Astrocyte (in vitro differentiated cells and primary cell): ENCODE measurements around the gene PLGRKT. TPM values are rescaled to one million over a fixed set of nuclear protein-coding genes. Genes with fewer than 3 reads are reported as not detected.

Source experiments
- DNase-seq: peaks from one replicate; pipeline ENCODE4 v3.0.0-alpha.2; 2010; ENCODE audit warnings: low read depth
- FAIRE-seq: peaks from 2 replicates; lab custom pipeline; 2011; peaks lifted over from hg19 to GRCh38; lab: Jason Lieb, UNC
- H2AFZ ChIP-seq: 2 replicates; pipeline ENCODE4 v1.6.0; 2012; ENCODE audit warnings: low read depth, low read length, inconsistent platforms
- H3K27ac ChIP-seq: 2 replicates; pipeline ENCODE4 v1.5.1; 2011; ENCODE audit warnings: low read depth, low read length, inconsistent platforms
- H3K27me3 ChIP-seq: 2 replicates; pipeline ENCODE4 v1.6.0; 2011; ENCODE audit warnings: low read length, inconsistent platforms; ENCODE audit not compliant: insufficient read depth
- H3K36me3 ChIP-seq: 2 replicates; pipeline ENCODE4 v1.5.1; 2011; ENCODE audit warnings: low read length, inconsistent platforms; ENCODE audit not compliant: insufficient read depth
- H3K4me1 ChIP-seq: 2 replicates; pipeline ENCODE4 v1.5.1; 2011; ENCODE audit warnings: low read length, inconsistent platforms; ENCODE audit not compliant: insufficient read depth
- H3K4me2 ChIP-seq: 2 replicates; pipeline ENCODE4 v1.6.0; 2012; ENCODE audit warnings: low read length, inconsistent platforms
- H3K4me3 ChIP-seq: 2 replicates; pipeline ENCODE4 v1.5.1; 2011; ENCODE audit warnings: low read depth, mild to moderate bottlenecking, low read length, inconsistent platforms; ENCODE audit not compliant: insufficient read depth
- H3K79me2 ChIP-seq: 2 replicates; pipeline ENCODE4 v1.6.0; 2012; ENCODE audit warnings: mild to moderate bottlenecking, low read length, inconsistent platforms; ENCODE audit not compliant: insufficient read depth
- H3K9ac ChIP-seq: 2 replicates; pipeline ENCODE4 v1.6.0; 2012; ENCODE audit warnings: mild to moderate bottlenecking, low read length, inconsistent platforms
- H3K9me3 ChIP-seq: 2 replicates; pipeline ENCODE4 v1.5.1; 2012; ENCODE audit warnings: low read depth, mild to moderate bottlenecking, low read length, inconsistent platforms; ENCODE audit not compliant: insufficient read depth
- H4K20me1 ChIP-seq: 2 replicates; pipeline ENCODE4 v1.6.0; 2012; ENCODE audit warnings: low read length, inconsistent platforms; ENCODE audit not compliant: insufficient read depth
- H3K27ac Mint-ChIP-seq: one replicate; pipeline ENCODE4 v1.8.0; 2021; ENCODE audit warnings: mild to moderate bottlenecking, mixed read lengths; ENCODE audit not compliant: unreplicated experiment
- H3K27me3 Mint-ChIP-seq: one replicate; pipeline ENCODE4 v1.8.0; 2021; ENCODE audit warnings: low read depth, mixed read lengths; ENCODE audit not compliant: unreplicated experiment
- H3K36me3 Mint-ChIP-seq: one replicate; pipeline ENCODE4 v1.8.0; 2021; ENCODE audit warnings: low read depth, mixed read lengths; ENCODE audit not compliant: unreplicated experiment
- H3K4me1 Mint-ChIP-seq: one replicate; pipeline ENCODE4 v1.8.0; 2021; ENCODE audit warnings: low read depth, mixed read lengths; ENCODE audit not compliant: unreplicated experiment
- H3K4me3 Mint-ChIP-seq: one replicate; pipeline ENCODE4 v1.8.0; 2021; ENCODE audit warnings: mild to moderate bottlenecking, moderate library complexity, mixed read lengths; ENCODE audit not compliant: unreplicated experiment
- H3K9me3 Mint-ChIP-seq: one replicate; pipeline ENCODE4 v1.8.0; 2021; ENCODE audit warnings: mild to moderate bottlenecking, mixed read lengths; ENCODE audit not compliant: unreplicated experiment
- CTCF ChIP-seq: IDR thresholded peaks from 2 replicates; pipeline ENCODE4 v1.5.1; 2011; ENCODE audit warnings: low read depth, mild to moderate bottlenecking, inconsistent platforms, low read length, moderate library complexity; ENCODE audit not compliant: insufficient read depth
- EZH2 ChIP-seq: IDR thresholded peaks from 2 replicates; pipeline ENCODE4 v1.6.1; 2012; ENCODE audit warnings: mild to moderate bottlenecking, low read length, inconsistent platforms; ENCODE audit not compliant: insufficient read depth
- total RNA-seq: library from RNA; stranded (reverse); gene quantifications from 2 replicates; pipeline ENCODE4 v1.2.1, GENCODE V29; 2021

The PLGRKT gene
- total RNA-seq, 1 donor from 2014 or later: 10.6 TPM

- Histone ChIP-seq H3K4me3 (no peak overlapping the region), H3K4me1 (peaks cover 6% of the 10 kb centered on the region), H3K9ac (no peak overlapping the region), H2AFZ (no peak overlapping the region), H3K79me2 (peaks cover 42% of the 10 kb centered on the region), H3K4me2 (no peak overlapping the region), H4K20me1 (no peaks in the 10 kb centered on the region), H3K9me3 (no peaks in the 10 kb centered on the region), H3K27me3 (no peaks in the 10 kb centered on the region), H3K27ac (no peak overlapping the region), H3K36me3 (peaks cover 52% of the 10 kb centered on the region)
- FAIRE-seq (no peak), DNase-seq (no peak)
- Mint-ChIP-seq H3K27ac (no peak overlapping the region), H3K4me1 (peaks cover 9% of the 10 kb centered on the region), H3K27me3 (no peaks in the 10 kb centered on the region), H3K9me3 (no peaks in the 10 kb centered on the region), H3K36me3 (peaks cover 34% of the 10 kb centered on the region), H3K4me3 (no peak overlapping the region)
- TF ChIP-seq EZH2 (no peak), CTCF (no peak)
These were observed 22.4 kb upstream of the PLGRKT start for GRCh38 chr9:5460157-5460556.

- Mint-ChIP-seq H3K27ac (no peak overlapping the region), H3K4me1 (peaks cover 13% of the 10 kb centered on the region), H3K9me3 (no peaks in the 10 kb centered on the region), H3K36me3 (peaks cover 34% of the 10 kb centered on the region), H3K4me3 (no peak overlapping the region), H3K27me3 (no peaks in the 10 kb centered on the region)
- no peaks in the 10 kb centered on the region for H3K9me3 ChIP-seq
- H3K9ac ChIP-seq: no peak overlapping the region
- no peak for TF ChIP-seq CTCF
- TF ChIP-seq EZH2: no peak
- H3K27ac ChIP-seq: no peak overlapping the region
- peaks cover 49% of the 10 kb centered on the region for H3K79me2 ChIP-seq
- H3K27me3 ChIP-seq: no peaks in the 10 kb centered on the region
- no peak overlapping the region for H3K4me3 ChIP-seq
- no peaks in the 10 kb centered on the region for H4K20me1 ChIP-seq
- DNase-seq (peak; percentile 78), FAIRE-seq (peak; percentile 17)
- peaks cover 51% of the 10 kb centered on the region for H3K36me3 ChIP-seq
- no peak overlapping the region for H2AFZ ChIP-seq
- no peak overlapping the region for H3K4me2 ChIP-seq
- H3K4me1 ChIP-seq: peaks cover 14% of the 10 kb centered on the region
These were observed 21.6 kb upstream of the PLGRKT start for GRCh38 chr9:5459289-5459829.

GRCh38 chr9:5455181-5455580 lies 17.5 kb upstream of the PLGRKT start:
- Histone ChIP-seq H2AFZ (no peak overlapping the region), H3K4me3 (no peak overlapping the region), H3K36me3 (peaks cover 26% of the 10 kb centered on the region), H3K4me1 (peaks cover 28% of the 10 kb centered on the region), H3K27me3 (no peaks in the 10 kb centered on the region), H3K9me3 (no peaks in the 10 kb centered on the region), H3K9ac (peak overlapping the region; percentile 46), H3K79me2 (peaks cover 77% of the 10 kb centered on the region), H3K27ac (peak overlapping the region; percentile 67), H3K4me2 (peak overlapping the region; percentile 88), H4K20me1 (no peaks in the 10 kb centered on the region)
- TF ChIP-seq CTCF (no peak), EZH2 (no peak)
- Mint-ChIP-seq H3K4me1 (peaks cover 21% of the 10 kb centered on the region), H3K36me3 (peaks cover 19% of the 10 kb centered on the region), H3K9me3 (no peaks in the 10 kb centered on the region), H3K27ac (peak overlapping the region; percentile 63), H3K4me3 (peak overlapping the region; percentile 54), H3K27me3 (no peaks in the 10 kb centered on the region)
- DNase-seq: peak; percentile 86
- FAIRE-seq: peak; percentile 80
